ENCODE results near the gene UNC5C. TPM values are rescaled to one million over a fixed set of nuclear protein-coding genes. Genes with fewer than 3 reads are reported as not detected.

Gene UNC5C
- total RNA-seq, 1 experiment from 2014 or later: 0.11 TPM

DNA sequence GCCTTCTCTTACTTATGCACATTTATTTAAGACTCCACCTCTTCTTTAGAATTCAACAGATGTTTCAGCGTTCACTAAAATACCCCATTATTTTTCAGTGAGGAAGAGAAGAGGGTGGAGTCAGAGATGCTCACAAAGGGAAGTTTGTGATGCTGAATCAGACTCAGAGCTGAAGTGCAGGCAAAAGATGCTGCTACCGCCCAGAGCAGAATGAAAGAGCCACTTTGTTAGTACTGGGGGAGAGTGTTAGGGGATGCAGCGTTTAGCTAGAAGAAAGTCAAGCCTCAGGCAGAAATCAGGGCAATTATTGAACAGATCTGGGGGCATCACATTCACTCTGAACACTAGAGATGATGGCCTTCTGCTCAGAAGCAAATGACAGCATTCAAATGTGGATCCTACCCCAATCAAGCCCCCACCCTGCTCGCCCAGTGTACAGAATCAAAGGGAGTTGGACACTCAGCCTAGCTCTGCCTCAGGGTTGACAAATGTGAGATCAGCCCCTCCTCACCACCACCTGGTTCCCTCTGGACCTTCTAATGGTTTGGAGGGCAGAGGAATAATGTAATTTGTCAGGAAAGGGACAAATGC is 138.3 kb downstream of the UNC5C start:
- BruUV-seq (replicated peaks): no TSS peak
- Histone ChIP-seq H3K4me1 (ENCODE audit: insufficient read depth, low read length, poor library complexity, severe bottlenecking) (no peaks in the 10 kb centered on the region), H3K9me3 (ENCODE audit: low read depth, low read length, poor library complexity, severe bottlenecking) (no peaks in the 10 kb centered on the region), H3K27ac (ENCODE audit: low read depth, low read length, poor library complexity, severe bottlenecking) (no peak overlapping the region), H3K36me3 (ENCODE audit: insufficient read depth, low read length, poor library complexity, severe bottlenecking) (no peaks in the 10 kb centered on the region), H3K4me3 (ENCODE audit: low read depth, low read length, poor library complexity, severe bottlenecking) (no peak overlapping the region), H3K27me3 (replicated peaks; ENCODE audit: insufficient read depth, low read depth, low read length, poor library complexity) (no peaks in the 10 kb centered on the region)
- intact Hi-C loops (cut with micrococcal nuclease; ENCODE audit: unreplicated experiment): no loop called here
- POLR2A ChIA-PET (ENCODE audit: low non-redundant PET): no interaction called here
- TF ChIP-seq EZH2 (IDR thresholded peaks at IDR 0.05; ENCODE audit: borderline replicate concordance, low read depth, low read length, poor library complexity, severe bottlenecking): no peak
- TF ChIP-seq, protein P1, sequence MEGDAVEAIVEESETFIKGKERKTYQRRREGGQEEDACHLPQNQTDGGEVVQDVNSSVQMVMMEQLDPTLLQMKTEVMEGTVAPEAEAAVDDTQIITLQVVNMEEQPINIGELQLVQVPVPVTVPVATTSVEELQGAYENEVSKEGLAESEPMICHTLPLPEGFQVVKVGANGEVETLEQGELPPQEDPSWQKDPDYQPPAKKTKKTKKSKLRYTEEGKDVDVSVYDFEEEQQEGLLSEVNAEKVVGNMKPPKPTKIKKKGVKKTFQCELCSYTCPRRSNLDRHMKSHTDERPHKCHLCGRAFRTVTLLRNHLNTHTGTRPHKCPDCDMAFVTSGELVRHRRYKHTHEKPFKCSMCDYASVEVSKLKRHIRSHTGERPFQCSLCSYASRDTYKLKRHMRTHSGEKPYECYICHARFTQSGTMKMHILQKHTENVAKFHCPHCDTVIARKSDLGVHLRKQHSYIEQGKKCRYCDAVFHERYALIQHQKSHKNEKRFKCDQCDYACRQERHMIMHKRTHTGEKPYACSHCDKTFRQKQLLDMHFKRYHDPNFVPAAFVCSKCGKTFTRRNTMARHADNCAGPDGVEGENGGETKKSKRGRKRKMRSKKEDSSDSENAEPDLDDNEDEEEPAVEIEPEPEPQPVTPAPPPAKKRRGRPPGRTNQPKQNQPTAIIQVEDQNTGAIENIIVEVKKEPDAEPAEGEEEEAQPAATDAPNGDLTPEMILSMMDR (conservative IDR thresholded peaks at IDR 0.05; ENCODE audit: low read depth, low read length): no peak
- CTCF ChIA-PET: no interaction called here
- DNase-seq (ENCODE audit: low spot score): no peak

DNA sequence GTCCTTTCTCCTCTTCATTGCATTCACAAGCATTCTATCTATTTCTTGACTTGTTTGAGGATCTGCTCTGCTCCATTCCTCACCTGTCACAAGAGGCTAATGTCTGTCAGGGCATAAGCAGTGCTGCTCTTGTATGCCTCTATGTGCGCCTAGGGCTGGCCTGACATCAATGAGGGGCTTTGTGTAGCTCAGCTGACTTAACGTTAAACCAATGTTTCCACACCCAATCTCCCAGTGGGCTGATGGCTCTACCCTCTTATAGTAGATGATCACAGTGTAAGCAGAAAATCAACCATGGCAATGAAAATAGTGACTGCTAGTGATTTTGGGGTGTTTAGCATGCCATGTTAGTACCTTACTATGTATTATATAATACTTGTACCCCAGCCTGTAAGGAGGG is 139.0 kb downstream of the UNC5C start:
- Histone ChIP-seq H3K27ac (ENCODE audit: low read depth, low read length, poor library complexity, severe bottlenecking) (no peak overlapping the region), H3K36me3 (ENCODE audit: insufficient read depth, low read length, poor library complexity, severe bottlenecking) (no peaks in the 10 kb centered on the region), H3K9me3 (ENCODE audit: low read depth, low read length, poor library complexity, severe bottlenecking) (no peaks in the 10 kb centered on the region), H3K4me1 (ENCODE audit: insufficient read depth, low read length, poor library complexity, severe bottlenecking) (no peaks in the 10 kb centered on the region), H3K4me3 (ENCODE audit: low read depth, low read length, poor library complexity, severe bottlenecking) (no peak overlapping the region), H3K27me3 (replicated peaks; ENCODE audit: insufficient read depth, low read depth, low read length, poor library complexity) (no peaks in the 10 kb centered on the region)
- DNase-seq (ENCODE audit: low spot score): no peak
- no TSS peak for BruUV-seq (replicated peaks)
- CTCF ChIA-PET: no interaction called here
- POLR2A ChIA-PET (ENCODE audit: low non-redundant PET): no interaction called here
- intact Hi-C loops (cut with micrococcal nuclease; ENCODE audit: unreplicated experiment): no loop called here
- no peak for TF ChIP-seq EZH2 (IDR thresholded peaks at IDR 0.05; ENCODE audit: borderline replicate concordance, low read depth, low read length, poor library complexity, severe bottlenecking)
- TF ChIP-seq, protein P1 (conservative IDR thresholded peaks at IDR 0.05; ENCODE audit: low read depth, low read length): no peak

DNA sequence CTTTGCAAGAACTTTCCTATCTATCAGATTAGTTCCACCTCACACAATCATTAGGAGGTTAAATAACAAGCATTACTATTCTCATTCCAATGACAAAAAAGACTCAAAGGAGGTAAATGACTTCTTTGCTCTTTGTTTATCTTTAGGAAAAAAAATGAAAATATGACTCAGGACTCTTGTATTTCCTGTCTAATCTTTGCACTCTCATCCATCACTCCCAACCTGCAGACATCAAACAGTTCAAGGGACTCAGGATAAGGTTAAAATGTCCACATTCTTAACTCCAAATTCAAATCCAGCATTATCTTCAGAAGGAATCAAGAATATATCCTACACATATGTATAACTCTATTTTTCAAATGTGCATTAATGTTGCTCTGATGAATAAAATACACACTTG is 139.6 kb downstream of the UNC5C start:
- no peak overlapping the region for H3K27ac ChIP-seq (ENCODE audit: low read depth, low read length, poor library complexity, severe bottlenecking)
- intact Hi-C loops (cut with micrococcal nuclease; ENCODE audit: unreplicated experiment): no loop called here
- no peak for TF ChIP-seq EZH2 (IDR thresholded peaks at IDR 0.05; ENCODE audit: borderline replicate concordance, low read depth, low read length, poor library complexity, severe bottlenecking)
- TF ChIP-seq, protein P1 (conservative IDR thresholded peaks at IDR 0.05; ENCODE audit: low read depth, low read length): no peak

More for the DNA sequence above, 139.6 kb downstream of the UNC5C start:
- ChIA-PET POLR2A (ENCODE audit: low non-redundant PET) (no interaction called here), CTCF (no interaction called here)
- BruUV-seq (replicated peaks): no TSS peak
- DNase-seq (ENCODE audit: low spot score): no peak
- no peaks in the 10 kb centered on the region for H3K27me3 ChIP-seq (replicated peaks; ENCODE audit: insufficient read depth, low read depth, low read length, poor library complexity)
- H3K36me3 ChIP-seq (ENCODE audit: insufficient read depth, low read length, poor library complexity, severe bottlenecking): no peaks in the 10 kb centered on the region
- H3K4me1 ChIP-seq (ENCODE audit: insufficient read depth, low read length, poor library complexity, severe bottlenecking): no peaks in the 10 kb centered on the region
- no peaks in the 10 kb centered on the region for H3K9me3 ChIP-seq (ENCODE audit: low read depth, low read length, poor library complexity, severe bottlenecking)
- H3K4me3 ChIP-seq (ENCODE audit: low read depth, low read length, poor library complexity, severe bottlenecking): no peak overlapping the region
